Measurements from ENCODE around the gene TTC13. TPM values are rescaled to one million over a fixed set of nuclear protein-coding genes. Genes with fewer than 3 reads are reported as not detected.

Gene TTC13
- total RNA-seq, 4 donors from 2014 or later, result 44.8 to 178 (median 117) TPM

GRCh38 chr1:230898748-230899147 is 79.9 kb downstream of the TTC13 start:
- Histone ChIP-seq H3K27me3 (no peaks in the 10 kb centered on the region), H3K27ac (no peak overlapping the region), H3K4me3 (no peak overlapping the region), H3K4me1 (no peaks in the 10 kb centered on the region), H3K9me3 (no peaks in the 10 kb centered on the region), H3K36me3 (no peaks in the 10 kb centered on the region)
- intact Hi-C loops (cut with DNase I; ENCODE audit: low total_unique reads), result no loop called here
- WGBS, 2 donors (ENCODE audit: low coverage in 1 of 2), result 85 to 92% methylated on average over 4 to 8 of the region's 8 CpGs
- in situ Hi-C loops (cut with MboI; ENCODE audit: low pct_ligation_motif_present in 1 of 4, low pct_unique_long_range_greater_than_20kb in 1 of 4, low sequenced_read_pairs in 3 of 4), result no loop called here
- no peak for DNase-seq
- no peak for TF ChIP-seq POLR2A (IDR thresholded peaks at IDR 0.05)
- TF ChIP-seq, protein P1, sequence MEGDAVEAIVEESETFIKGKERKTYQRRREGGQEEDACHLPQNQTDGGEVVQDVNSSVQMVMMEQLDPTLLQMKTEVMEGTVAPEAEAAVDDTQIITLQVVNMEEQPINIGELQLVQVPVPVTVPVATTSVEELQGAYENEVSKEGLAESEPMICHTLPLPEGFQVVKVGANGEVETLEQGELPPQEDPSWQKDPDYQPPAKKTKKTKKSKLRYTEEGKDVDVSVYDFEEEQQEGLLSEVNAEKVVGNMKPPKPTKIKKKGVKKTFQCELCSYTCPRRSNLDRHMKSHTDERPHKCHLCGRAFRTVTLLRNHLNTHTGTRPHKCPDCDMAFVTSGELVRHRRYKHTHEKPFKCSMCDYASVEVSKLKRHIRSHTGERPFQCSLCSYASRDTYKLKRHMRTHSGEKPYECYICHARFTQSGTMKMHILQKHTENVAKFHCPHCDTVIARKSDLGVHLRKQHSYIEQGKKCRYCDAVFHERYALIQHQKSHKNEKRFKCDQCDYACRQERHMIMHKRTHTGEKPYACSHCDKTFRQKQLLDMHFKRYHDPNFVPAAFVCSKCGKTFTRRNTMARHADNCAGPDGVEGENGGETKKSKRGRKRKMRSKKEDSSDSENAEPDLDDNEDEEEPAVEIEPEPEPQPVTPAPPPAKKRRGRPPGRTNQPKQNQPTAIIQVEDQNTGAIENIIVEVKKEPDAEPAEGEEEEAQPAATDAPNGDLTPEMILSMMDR (IDR thresholded peaks at IDR 0.05), result no peak
- no peak for TF ChIP-seq EP300 (IDR thresholded peaks at IDR 0.05; ENCODE audit: low read depth)
- TF ChIP-seq POLR2AphosphoS5 (IDR thresholded peaks at IDR 0.05), result no peak

DNA sequence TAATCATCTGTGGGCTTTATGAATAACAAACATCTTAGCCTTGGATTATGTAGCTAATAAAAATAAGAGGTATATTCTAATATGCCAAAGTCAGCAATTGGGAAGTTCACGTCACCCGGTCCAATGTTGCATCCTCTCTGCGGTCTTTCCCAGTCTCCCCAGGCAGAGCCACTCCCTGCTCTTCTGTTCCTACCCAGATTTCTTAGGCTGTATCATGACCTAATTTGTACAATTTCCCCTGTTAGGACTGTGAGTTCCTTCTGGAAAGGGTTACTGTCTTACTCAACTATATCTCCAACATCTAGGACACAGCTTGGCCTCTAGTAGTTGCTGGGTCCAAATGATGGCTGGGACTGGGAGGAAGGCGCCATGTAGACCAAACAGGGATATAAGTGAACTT is 80.5 kb downstream of the TTC13 start:
- H3K27ac ChIP-seq, result no peak overlapping the region

GRCh38 chr1:230896779-230897178 is 81.9 kb downstream of the TTC13 start:
- H3K27ac ChIP-seq, result no peak overlapping the region

More for the DNA sequence above, 80.5 kb downstream of the TTC13 start:
- Histone ChIP-seq H3K4me1 (no peaks in the 10 kb centered on the region), H3K36me3 (no peaks in the 10 kb centered on the region), H3K27me3 (no peaks in the 10 kb centered on the region), H3K9me3 (no peaks in the 10 kb centered on the region), H3K4me3 (no peak overlapping the region)
- DNase-seq, result no peak
- WGBS, 2 donors (ENCODE audit: low coverage in 1 of 2), result 96 to 97% methylated on average over 3 to 4 of the region's 4 CpGs
- TF ChIP-seq POLR2A (IDR thresholded peaks at IDR 0.05), result no peak
- TF ChIP-seq, protein P1 (IDR thresholded peaks at IDR 0.05), result no peak
- TF ChIP-seq EP300 (IDR thresholded peaks at IDR 0.05; ENCODE audit: low read depth), result no peak
- TF ChIP-seq POLR2AphosphoS5 (IDR thresholded peaks at IDR 0.05), result no peak
- intact Hi-C loops (cut with DNase I; ENCODE audit: low total_unique reads), result no loop called here
- in situ Hi-C loops (cut with MboI; ENCODE audit: low pct_ligation_motif_present in 1 of 4, low pct_unique_long_range_greater_than_20kb in 1 of 4, low sequenced_read_pairs in 3 of 4), result no loop called here

GRCh38 chr1:230895452-230895851 is 83.2 kb downstream of the TTC13 start:
- intact Hi-C loops (cut with DNase I; ENCODE audit: low total_unique reads), result no loop called here
- no peaks in the 10 kb centered on the region for H3K4me1 ChIP-seq
- H3K4me3 ChIP-seq, result no peak overlapping the region
- TF ChIP-seq, protein P1 (IDR thresholded peaks at IDR 0.05), result no peak
- TF ChIP-seq EP300 (IDR thresholded peaks at IDR 0.05; ENCODE audit: low read depth) (no peak), POLR2A (IDR thresholded peaks at IDR 0.05) (no peak), POLR2AphosphoS5 (IDR thresholded peaks at IDR 0.05) (no peak)
- no peak overlapping the region for H3K27ac ChIP-seq
- WGBS, 2 donors (ENCODE audit: low coverage in 1 of 2), result 94% methylated on average over 2 of the region's 2 CpGs; no CpG with 5 or more reads in 1 of the 2 donors
- no peaks in the 10 kb centered on the region for H3K27me3 ChIP-seq
- no peaks in the 10 kb centered on the region for H3K36me3 ChIP-seq
- no peaks in the 10 kb centered on the region for H3K9me3 ChIP-seq
- in situ Hi-C loops (cut with MboI; ENCODE audit: low pct_ligation_motif_present in 1 of 4, low pct_unique_long_range_greater_than_20kb in 1 of 4, low sequenced_read_pairs in 3 of 4), result no loop called here
- DNase-seq, result no peak

More at GRCh38 chr1:230896779-230897178, 81.9 kb downstream of the TTC13 start:
- TF ChIP-seq EP300 (IDR thresholded peaks at IDR 0.05; ENCODE audit: low read depth) (no peak), POLR2A (IDR thresholded peaks at IDR 0.05) (no peak), POLR2AphosphoS5 (IDR thresholded peaks at IDR 0.05) (no peak)
- TF ChIP-seq, protein P1 (IDR thresholded peaks at IDR 0.05), result no peak
- Histone ChIP-seq H3K4me1 (no peaks in the 10 kb centered on the region), H3K4me3 (no peak overlapping the region), H3K36me3 (no peaks in the 10 kb centered on the region), H3K27me3 (no peaks in the 10 kb centered on the region), H3K9me3 (no peaks in the 10 kb centered on the region)
- no peak for DNase-seq
- intact Hi-C loops (cut with DNase I; ENCODE audit: low total_unique reads), result no loop called here
- in situ Hi-C loops (cut with MboI; ENCODE audit: low pct_ligation_motif_present in 1 of 4, low pct_unique_long_range_greater_than_20kb in 1 of 4, low sequenced_read_pairs in 3 of 4), result no loop called here
- WGBS, 2 donors (ENCODE audit: low coverage in 1 of 2), result 38 to 50% methylated on average over 1 of the region's 1 CpG
